Vagina (tissue), 2 donors: ENCODE data around the gene DICER1.

ENCODE experiments used
- CTCF ChIP-seq, 3 experiments: fragments of 450-650 bp in 2 of 3; fragments of 200-600 bp in 1 of 3; sonication (generic) in 1 of 3; IDR thresholded peaks; one replicate each; pipeline ENCODE4 v1.5.1; 2017 to 2019; ENCODE audit warnings: antibody characterized with exemption in 3 of 3, mild to moderate bottlenecking in 2 of 3, moderate library complexity in 2 of 3
- POLR2A ChIP-seq, 2 donors: fragments of 450-650 bp; IDR thresholded peaks; one replicate each; pipeline ENCODE4 v1.6.1; 2017; ENCODE audit warnings: antibody characterized with exemption in 2 of 2, mild to moderate bottlenecking in 2 of 2, moderate library complexity in 2 of 2

GRCh38 chr14:95192311-95192710 lies 35.0 kb upstream of the DICER1 start:
- no peak for TF ChIP-seq CTCF (IDR thresholded peaks at IDR 0.05)
- TF ChIP-seq POLR2A (IDR thresholded peaks at IDR 0.05): no peak
